ENCODE data around the gene NDUFV1.
"Not testable (repeated sequence)": the region's sequence is repeated elsewhere in the genome, so short reads cannot be mapped to it uniquely, and the experiment has no call there.

The NDUFV1 gene

GRCh38 chr11:67606492-67607295 lies at the start of gene NDUFV1:
Gene NDUFV1 (plus strand): TSS chr11:67606936. CDS start chr11:67607005, 69 bp downstream.
- DNase-seq, result peak; percentile 98

GRCh38 chr11:67558084-67558772 lies 48.5 kb upstream of the NDUFV1 start:
- no peak for DNase-seq

GRCh38 chr11:67561971-67562619 lies 44.6 kb upstream of the NDUFV1 start:
- DNase-seq, result no peak

DNA sequence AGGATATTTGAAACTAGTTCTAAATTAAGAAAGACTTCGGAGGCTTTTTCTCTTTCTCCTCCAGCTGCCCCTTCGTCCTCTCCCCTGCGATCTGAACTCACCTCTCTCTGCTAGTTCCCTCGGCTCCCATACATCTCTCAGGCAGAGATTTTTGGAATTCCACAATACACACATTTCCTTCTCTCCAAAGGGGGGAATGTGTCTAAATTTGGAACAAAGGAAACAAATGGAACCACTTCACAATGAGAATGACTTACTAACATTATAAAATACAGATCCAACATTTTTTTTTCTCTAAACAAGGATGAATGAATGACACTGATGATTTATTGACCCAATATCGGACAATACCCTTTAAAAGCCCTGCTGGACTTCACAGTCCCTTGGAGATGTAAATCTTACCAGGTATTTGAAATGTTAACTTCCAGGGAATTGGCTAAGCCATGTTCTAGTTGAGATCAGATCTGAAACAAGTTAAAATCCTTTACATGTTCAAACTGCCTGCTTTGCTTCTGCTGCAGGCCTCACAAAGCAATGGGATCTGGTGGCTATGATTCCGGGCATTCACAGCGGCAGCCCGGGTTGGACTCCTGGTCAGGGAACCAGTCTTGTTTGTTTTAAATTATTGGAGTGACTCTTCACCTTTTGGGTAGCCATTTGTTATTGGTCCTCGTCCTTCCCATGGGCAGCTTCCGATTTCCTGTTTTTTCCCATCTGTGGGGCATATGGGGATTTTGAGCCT lies 43.6 kb upstream of the NDUFV1 start:
- no peak for DNase-seq

DNA sequence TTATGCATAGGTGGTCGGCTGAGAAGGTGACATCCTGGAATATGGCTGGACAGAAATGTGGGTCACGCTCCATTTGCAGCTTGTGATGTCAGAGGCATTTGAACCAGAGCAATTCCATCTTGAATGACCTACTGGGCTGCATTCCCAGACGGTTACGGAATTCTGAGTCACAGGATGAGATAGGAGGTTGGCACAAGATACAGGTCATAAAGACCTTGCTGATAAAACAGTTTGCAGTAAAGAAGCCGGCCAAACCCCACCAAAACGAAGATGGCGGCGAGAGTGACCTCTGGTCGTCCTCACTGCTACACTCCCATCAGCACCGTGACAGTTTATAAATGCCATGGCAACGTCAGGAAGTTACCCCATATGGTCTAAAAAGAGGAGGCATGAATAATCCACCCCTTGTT lies 43.0 kb upstream of the NDUFV1 start:
- DNase-seq, result not testable (repeated sequence)

DNA sequence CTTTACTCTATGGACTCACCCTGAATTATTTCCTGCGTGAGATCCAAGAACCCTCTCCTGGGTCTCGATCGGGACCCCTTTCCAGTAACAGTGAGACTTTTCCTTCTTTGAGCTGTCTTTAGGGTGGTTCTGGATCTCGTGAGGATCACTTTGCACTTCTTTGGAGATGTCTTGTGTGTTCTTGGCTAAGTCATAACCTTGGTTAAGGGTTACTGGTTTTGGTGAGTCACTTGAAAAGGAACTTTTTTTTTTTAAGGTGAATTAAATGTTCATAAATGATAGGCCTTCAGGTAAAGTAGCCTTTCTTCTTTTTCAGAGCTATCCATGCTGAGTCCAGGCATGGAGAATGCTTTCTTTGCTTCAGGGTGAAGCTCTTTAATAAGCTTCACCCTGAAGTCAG lies 42.5 kb upstream of the NDUFV1 start:
- no peak for DNase-seq

DNA sequence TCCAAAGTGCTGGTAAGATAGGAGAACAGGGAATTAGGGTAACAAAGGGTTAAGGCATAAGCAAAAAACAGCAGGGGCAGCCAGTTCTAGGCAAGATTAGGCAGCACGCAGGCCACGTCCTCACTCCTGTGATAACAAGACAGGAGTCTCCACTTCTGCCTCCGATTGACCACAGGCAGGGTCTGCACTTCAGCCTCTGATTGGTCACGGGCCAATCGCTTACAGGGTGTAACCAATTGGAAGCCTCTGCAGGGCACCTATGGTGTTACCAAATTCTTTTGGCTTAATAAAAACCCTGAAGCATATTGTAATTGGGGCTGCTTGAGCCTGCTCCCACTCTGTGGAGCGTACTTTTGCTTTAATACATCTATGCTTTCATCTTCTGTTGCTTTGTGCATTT lies 35.3 kb upstream of the NDUFV1 start:
- no peak for DNase-seq

- DNase-seq, result no peak
Observed at GRCh38 chr11:67572305-67572704, 34.4 kb upstream of the NDUFV1 start.

DNA sequence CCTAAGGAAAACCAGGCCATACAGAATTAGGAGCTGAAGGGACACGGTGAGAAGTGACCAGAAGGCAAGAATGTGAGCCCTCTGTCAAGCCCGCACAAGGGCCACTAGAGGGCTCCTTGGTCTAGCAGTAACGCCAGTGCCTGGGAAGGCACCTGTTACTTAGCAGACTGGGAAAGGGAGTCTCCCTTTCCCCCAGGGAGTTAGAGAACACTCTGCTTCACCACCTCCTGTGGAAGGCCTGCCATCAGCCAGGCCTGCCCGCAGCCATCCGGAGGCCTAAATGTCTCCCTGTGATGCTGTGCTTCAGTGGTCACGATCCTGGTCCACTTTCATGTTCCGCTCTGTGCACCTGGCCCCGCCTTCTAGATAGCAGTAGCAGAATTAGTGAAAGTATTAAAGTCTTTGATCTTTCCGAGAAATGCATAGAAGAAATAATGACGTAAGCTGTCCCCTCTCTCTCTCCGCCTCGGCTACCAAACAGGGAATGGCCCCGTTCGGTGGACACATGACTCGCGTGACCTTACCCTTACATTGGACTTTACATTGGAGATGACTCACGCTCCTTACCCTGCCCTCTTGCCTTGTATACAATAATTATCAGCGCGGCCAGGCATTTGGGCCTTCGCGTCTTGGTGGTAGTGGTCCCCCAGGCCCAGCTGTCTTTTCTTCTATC lies 33.9 kb upstream of the NDUFV1 start:
- DNase-seq, result no peak

- DNase-seq, result no peak
Observed at GRCh38 chr11:67574938-67575337, 31.8 kb upstream of the NDUFV1 start.

- no peak for DNase-seq
Observed at GRCh38 chr11:67576735-67577475, 29.8 kb upstream of the NDUFV1 start.

- DNase-seq, result no peak
Observed at GRCh38 chr11:67577951-67578350, 28.8 kb upstream of the NDUFV1 start.

DNA sequence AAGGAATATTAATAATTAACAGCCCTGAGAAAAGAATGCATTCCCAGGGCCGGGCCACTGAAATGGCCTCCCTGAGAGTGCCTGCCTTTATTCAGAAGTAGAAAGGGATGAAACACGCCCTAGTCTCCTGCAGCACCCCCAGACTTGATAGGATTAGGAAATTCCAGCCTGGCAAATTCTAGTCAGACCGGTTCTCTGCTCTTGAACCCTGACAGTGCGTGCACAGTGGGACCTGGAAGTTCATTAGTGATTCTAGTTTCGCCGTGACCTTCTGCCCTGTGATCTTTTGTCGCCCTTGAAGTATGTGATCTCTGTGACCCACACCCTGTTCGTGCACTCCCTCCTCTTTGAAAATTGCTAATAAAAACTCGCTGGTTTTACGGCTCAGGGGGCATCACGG lies 25.3 kb upstream of the NDUFV1 start:
- DNase-seq, result no peak

- DNase-seq, result no peak
Observed at GRCh38 chr11:67582011-67582410, 24.7 kb upstream of the NDUFV1 start.

- peak; percentile 94 for DNase-seq
Observed at GRCh38 chr11:67583247-67584204, 23.2 kb upstream of the NDUFV1 start, which contains the start of gene GSTP1. Gene GSTP1 (plus strand): TSS chr11:67583812. CDS start chr11:67583844, 32 bp downstream.

GRCh38 chr11:67584205-67584880 lies 22.4 kb upstream of the NDUFV1 start:
- peak; percentile 80 for DNase-seq

DNA sequence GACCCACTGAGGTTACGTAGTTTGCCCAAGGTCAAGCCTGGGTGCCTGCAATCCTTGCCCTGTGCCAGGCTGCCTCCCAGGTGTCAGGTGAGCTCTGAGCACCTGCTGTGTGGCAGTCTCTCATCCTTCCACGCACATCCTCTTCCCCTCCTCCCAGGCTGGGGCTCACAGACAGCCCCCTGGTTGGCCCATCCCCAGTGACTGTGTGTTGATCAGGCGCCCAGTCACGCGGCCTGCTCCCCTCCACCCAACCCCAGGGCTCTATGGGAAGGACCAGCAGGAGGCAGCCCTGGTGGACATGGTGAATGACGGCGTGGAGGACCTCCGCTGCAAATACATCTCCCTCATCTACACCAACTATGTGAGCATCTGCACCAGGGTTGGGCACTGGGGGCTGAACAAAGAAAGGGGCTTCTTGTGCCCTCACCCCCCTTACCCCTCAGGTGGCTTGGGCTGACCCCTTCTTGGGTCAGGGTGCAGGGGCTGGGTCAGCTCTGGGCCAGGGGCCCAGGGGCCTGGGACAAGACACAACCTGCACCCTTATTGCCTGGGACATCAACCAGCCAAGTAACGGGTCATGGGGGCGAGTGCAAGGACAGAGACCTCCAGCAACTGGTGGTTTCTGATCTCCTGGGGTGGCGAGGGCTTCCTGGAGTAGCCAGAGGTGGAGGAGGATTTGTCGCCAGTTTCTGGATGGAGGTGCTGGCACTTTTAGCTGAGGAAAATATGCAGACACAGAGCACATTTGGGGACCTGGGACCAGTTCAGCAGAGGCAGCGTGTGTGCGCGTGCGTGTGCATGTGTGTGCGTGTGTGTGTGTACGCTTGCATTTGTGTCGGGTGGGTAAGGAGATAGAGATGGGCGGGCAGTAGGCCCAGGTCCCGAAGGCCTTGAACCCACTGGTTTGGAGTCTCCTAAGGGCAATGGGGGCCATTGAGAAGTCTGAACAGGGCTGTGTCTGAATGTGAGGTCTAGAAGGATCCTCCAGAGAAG lies 21.6 kb upstream of the NDUFV1 start:
- no peak for DNase-seq

GRCh38 chr11:67585911-67586310 lies 20.8 kb upstream of the NDUFV1 start:
- DNase-seq, result no peak
